ENCODE data around the gene EFCAB6. TPM values are rescaled to one million over a fixed set of nuclear protein-coding genes. Genes with fewer than 3 reads are reported as not detected.

Gene EFCAB6
- total RNA-seq, 1 experiment from 2014 or later: 0.52 TPM

DNA sequence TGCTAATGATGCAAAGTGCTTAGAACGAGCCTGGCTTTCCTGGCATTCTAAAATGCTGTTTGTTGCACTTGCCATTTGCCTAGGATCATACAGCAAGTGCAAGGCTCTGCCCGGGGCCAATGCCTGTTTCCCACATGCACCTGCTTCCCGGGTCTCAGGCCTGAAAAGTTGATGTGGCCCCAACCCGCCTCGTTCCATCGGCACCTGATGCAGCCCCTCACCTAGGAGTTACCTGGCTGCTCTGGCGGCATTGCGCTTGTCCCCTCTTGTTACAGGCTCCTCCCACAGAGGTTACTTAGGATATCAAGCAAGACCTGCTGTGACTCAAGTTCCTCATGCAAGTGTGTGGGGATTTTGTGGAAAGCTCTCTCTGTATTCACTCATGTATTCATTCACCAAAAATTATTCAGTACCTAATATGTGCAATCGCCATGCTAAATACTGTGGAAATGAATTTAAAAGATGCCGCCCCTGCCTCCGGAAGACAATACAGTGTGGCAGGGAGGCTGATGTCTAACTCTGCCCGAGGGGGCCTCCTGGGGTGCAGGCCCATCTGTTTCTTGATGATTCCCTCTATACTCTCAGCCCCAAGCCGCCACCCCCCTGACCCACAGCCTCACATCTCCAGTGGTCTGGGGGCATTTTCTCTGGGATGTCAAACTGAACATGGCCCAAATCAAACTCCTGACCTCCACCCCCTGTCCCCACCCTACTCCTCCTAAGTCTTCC, 184.5 kb downstream of the EFCAB6 start (continued):
- TF ChIP-seq TCF7L2 (IDR thresholded peaks at IDR 0.05; ENCODE audit: borderline replicate concordance, extremely low read depth, insufficient read depth, insufficient read length) (no peak), EZH2 (IDR thresholded peaks at IDR 0.05) (no peak)
- TF ChIP-seq, protein P1, sequence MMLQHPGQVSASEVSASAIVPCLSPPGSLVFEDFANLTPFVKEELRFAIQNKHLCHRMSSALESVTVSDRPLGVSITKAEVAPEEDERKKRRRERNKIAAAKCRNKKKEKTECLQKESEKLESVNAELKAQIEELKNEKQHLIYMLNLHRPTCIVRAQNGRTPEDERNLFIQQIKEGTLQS (IDR thresholded peaks at IDR 0.05): no peak

DNA sequence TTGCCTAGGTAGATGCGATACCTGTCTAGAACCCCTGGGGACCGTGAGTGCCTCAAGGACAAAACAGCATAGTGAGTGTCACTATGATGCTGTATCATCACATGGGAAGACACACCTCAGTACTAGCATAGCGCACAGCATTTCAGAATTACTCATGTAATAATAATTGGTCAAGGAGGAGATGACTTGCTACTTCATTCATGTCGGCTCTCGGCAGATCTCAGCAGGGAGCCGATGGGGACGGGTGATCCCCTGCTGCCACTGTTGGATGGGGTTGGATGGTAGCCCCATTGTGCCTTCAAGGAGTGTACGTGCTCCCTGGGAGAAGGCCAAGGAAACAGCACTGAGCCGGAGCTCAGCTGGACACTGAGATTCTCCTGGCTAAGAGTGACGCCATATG, 186.9 kb downstream of the EFCAB6 start:
- Histone ChIP-seq H3K4me1 (ENCODE audit: control insufficient read depth in 1 of 2, insufficient read depth in 2 of 2, low read length in 2 of 2) (peaks cover 0 to 14% of the 10 kb centered on the region in 2 experiments; a peak in 2 of 4 replicates), H3K4me2 (ENCODE audit: low read length) (peak overlapping the region; percentile 32), H3K27me3 (ENCODE audit: insufficient read depth, low read length) (peaks cover 6% of the 10 kb centered on the region), H3K9me2 (ENCODE audit: insufficient read depth) (no peaks in the 10 kb centered on the region), H3K36me3 (ENCODE audit: control insufficient read depth in 1 of 2, insufficient read depth in 2 of 2, low read length in 2 of 2) (no peaks in the 10 kb centered on the region), H3K4me3 (replicated peaks in 1 of 2; ENCODE audit: low read depth in 1 of 2, low read length in 2 of 2) (no peak overlapping the region), H3K9ac (ENCODE audit: low read length) (no peak overlapping the region), H3K27ac (ENCODE audit: low read depth, low read length) (no peak overlapping the region), H2AFZ (ENCODE audit: low read depth, low read length, poor library complexity, severe bottlenecking) (peak overlapping the region; percentile 35), H4K20me1 (ENCODE audit: insufficient read depth) (no peaks in the 10 kb centered on the region), H3K79me2 (ENCODE audit: insufficient read depth, low read length) (no peaks in the 10 kb centered on the region), H3K9me3 (ENCODE audit: control insufficient read depth in 1 of 2, insufficient read depth in 1 of 2, low read depth in 1 of 2, low read length in 2 of 2) (peaks cover 0 to 2% of the 10 kb centered on the region in 2 experiments; a peak in 2 of 4 replicates)
- TF ChIP-seq EGR1 (IDR thresholded peaks at IDR 0.05; ENCODE audit: low read depth) (no peak), ZFX (IDR thresholded peaks at IDR 0.05) (no peak), RAD21 (IDR thresholded peaks at IDR 0.05; ENCODE audit: low read depth) (no peak), EZH2phosphoT487 (IDR thresholded peaks at IDR 0.05; ENCODE audit: borderline replicate concordance) (no peak), YY1 (IDR thresholded peaks at IDR 0.05; ENCODE audit: extremely low read depth, insufficient replicate concordance, low read depth, low read length) (no peak)
- TF ChIP-seq, protein P2, sequence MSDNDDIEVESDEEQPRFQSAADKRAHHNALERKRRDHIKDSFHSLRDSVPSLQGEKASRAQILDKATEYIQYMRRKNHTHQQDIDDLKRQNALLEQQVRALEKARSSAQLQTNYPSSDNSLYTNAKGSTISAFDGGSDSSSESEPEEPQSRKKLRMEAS (IDR thresholded peaks at IDR 0.05): no peak
- DNase-seq (ENCODE audit: low read depth, low spot score) (peak; percentile 29), ATAC-seq (peak; percentile 91)
- ChIA-PET POLR2A (no interaction called here), RAD21 (ENCODE audit: low non-redundant PET in 1 of 2, low total read pairs in 2 of 2, uncharacterized antibody in 2 of 2, unreplicated experiment in 2 of 2) (no interaction called here), CTCF (no interaction called here)
- no TSS peak for BruUV-seq (replicated peaks)
- intact Hi-C loops (cut with micrococcal nuclease): no loop called here
